ENCODE data around the gene MOB2.
A peak's percentile ranks its signal among the peaks of the same experiment; 100 is the strongest.

MOB2 gene

GRCh38 chr11:1470681-1471611 is 15.6 kb downstream of the MOB2 start:
- no CpG with 5 or more reads among the region's 40 CpGs for WGBS, 2 donors (ENCODE audit: extremely low coverage in 2 of 2, insufficient read length in 2 of 2, insufficient replicate concordance in 1 of 2)
- peaks cover 2% of the 10 kb centered on the region for H3K79me1 ChIP-seq (ENCODE audit: low read depth, low read length)

GRCh38 chr11:1469911-1470680 is 16.5 kb downstream of the MOB2 start:
- Histone ChIP-seq H2BK15ac (ENCODE audit: low read length) (no peak overlapping the region), H3K9ac (ENCODE audit: low read depth, low read length, poor library complexity) (no peak overlapping the region), H3K4ac (ENCODE audit: low read length) (peak overlapping the region; percentile 37), H2BK5ac (ENCODE audit: low read length) (peak overlapping the region; percentile 48), H2AFZ (ENCODE audit: low read length) (no peak overlapping the region), H3K14ac (ENCODE audit: low read length) (peak overlapping the region; percentile 38), H4K8ac (ENCODE audit: low read depth, low read length) (no peak overlapping the region), H2BK120ac (ENCODE audit: low read depth, low read length) (no peak overlapping the region), H3K79me1 (ENCODE audit: low read depth, low read length) (peaks cover 4% of the 10 kb centered on the region), H4K91ac (ENCODE audit: low read depth, low read length, poor library complexity) (no peak overlapping the region), H2BK12ac (ENCODE audit: low read length) (no peak overlapping the region), H3K4me3 (ENCODE audit: low read length in 2 of 2) (no peak overlapping the region), H3K18ac (ENCODE audit: low read length) (peak overlapping the region; percentile 27), H2AK5ac (ENCODE audit: low read depth, low read length) (peak overlapping the region; percentile 46), H3K36me3 (replicated peaks in 1 of 2; ENCODE audit: control insufficient read depth in 2 of 2, insufficient read depth in 2 of 2, low read length in 2 of 2) (peaks cover 3 to 4% of the 10 kb centered on the region in 2 donors), H3K27ac (replicated peaks; ENCODE audit: low read length) (no peak overlapping the region), H3K4me2 (ENCODE audit: insufficient read depth, low read length, poor library complexity, severe bottlenecking) (no peak overlapping the region), H3K9me3 (replicated peaks in 1 of 2; ENCODE audit: control insufficient read depth in 2 of 2, insufficient read depth in 1 of 2, low read depth in 1 of 2, low read length in 2 of 2) (peaks cover 0 to 2% of the 10 kb centered on the region in 2 donors), H3K23ac (ENCODE audit: low read depth, low read length, poor library complexity) (peak overlapping the region; percentile 55), H3K4me1 (ENCODE audit: control insufficient read depth in 2 of 2, insufficient read depth in 1 of 2, low read depth in 1 of 2, low read length in 2 of 2) (peaks cover 0 to 11% of the 10 kb centered on the region in 2 donors), H3K27me3 (ENCODE audit: control insufficient read depth in 3 of 3, insufficient read depth in 3 of 3, low read depth in 1 of 3, low read length in 3 of 3) (no peaks in the 10 kb centered on the region)
- no peak for DNase-seq (ENCODE audit: low spot score)
- no CpG with 5 or more reads among the region's 35 CpGs for WGBS, 2 donors (ENCODE audit: extremely low coverage in 2 of 2, insufficient read length in 2 of 2, insufficient replicate concordance in 1 of 2)

More at GRCh38 chr11:1470681-1471611, 15.6 kb downstream of the MOB2 start:
- Histone ChIP-seq H3K4me3 (ENCODE audit: low read length in 2 of 2) (no peak overlapping the region), H3K9ac (ENCODE audit: low read depth, low read length, poor library complexity) (peak overlapping the region; percentile 21), H3K27ac (replicated peaks; ENCODE audit: low read length) (no peak overlapping the region), H3K4ac (ENCODE audit: low read length) (no peak overlapping the region), H2AK5ac (ENCODE audit: low read depth, low read length) (no peak overlapping the region), H4K8ac (ENCODE audit: low read depth, low read length) (no peak overlapping the region), H3K4me1 (ENCODE audit: control insufficient read depth in 2 of 2, insufficient read depth in 1 of 2, low read depth in 1 of 2, low read length in 2 of 2) (peaks cover 0 to 11% of the 10 kb centered on the region in 2 donors), H3K23ac (ENCODE audit: low read depth, low read length, poor library complexity) (peak overlapping the region; percentile 55), H2BK120ac (ENCODE audit: low read depth, low read length) (no peak overlapping the region), H2BK12ac (ENCODE audit: low read length) (no peak overlapping the region), H3K9me3 (replicated peaks in 1 of 2; ENCODE audit: control insufficient read depth in 2 of 2, insufficient read depth in 1 of 2, low read depth in 1 of 2, low read length in 2 of 2) (no peaks in the 10 kb centered on the region), H2BK15ac (ENCODE audit: low read length) (no peak overlapping the region), H4K91ac (ENCODE audit: low read depth, low read length, poor library complexity) (no peak overlapping the region), H3K27me3 (ENCODE audit: control insufficient read depth in 3 of 3, insufficient read depth in 3 of 3, low read depth in 1 of 3, low read length in 3 of 3) (no peaks in the 10 kb centered on the region), H3K18ac (ENCODE audit: low read length) (no peak overlapping the region), H3K36me3 (replicated peaks in 1 of 2; ENCODE audit: control insufficient read depth in 2 of 2, insufficient read depth in 2 of 2, low read length in 2 of 2) (peaks cover 2 to 8% of the 10 kb centered on the region in 2 donors), H3K4me2 (ENCODE audit: insufficient read depth, low read length, poor library complexity, severe bottlenecking) (no peak overlapping the region), H2BK5ac (ENCODE audit: low read length) (peak overlapping the region; percentile 48), H3K14ac (ENCODE audit: low read length) (peak overlapping the region; percentile 38), H2AFZ (ENCODE audit: low read length) (no peak overlapping the region)
- no peak for DNase-seq (ENCODE audit: low spot score)

GRCh38 chr11:1469287-1469910 is 17.2 kb downstream of the MOB2 start:
- H2BK12ac ChIP-seq (ENCODE audit: low read length), result no peak overlapping the region
- H3K9me3 ChIP-seq (replicated peaks in 1 of 2; ENCODE audit: control insufficient read depth in 2 of 2, insufficient read depth in 1 of 2, low read depth in 1 of 2, low read length in 2 of 2), result peaks cover 0 to 2% of the 10 kb centered on the region in 2 donors
- H3K79me1 ChIP-seq (ENCODE audit: low read depth, low read length), result peaks cover 4% of the 10 kb centered on the region
- no peak overlapping the region for H4K8ac ChIP-seq (ENCODE audit: low read depth, low read length)
- peak overlapping the region; percentile 87 for H3K18ac ChIP-seq (ENCODE audit: low read length)
- peaks cover 0 to 11% of the 10 kb centered on the region in 2 donors for H3K4me1 ChIP-seq (ENCODE audit: control insufficient read depth in 2 of 2, insufficient read depth in 1 of 2, low read depth in 1 of 2, low read length in 2 of 2)
- no peak overlapping the region for H2AFZ ChIP-seq (ENCODE audit: low read length)
- H2BK15ac ChIP-seq (ENCODE audit: low read length), result no peak overlapping the region
- no CpG with 5 or more reads among the region's 19 CpGs for WGBS, 2 donors (ENCODE audit: extremely low coverage in 2 of 2, insufficient read length in 2 of 2, insufficient replicate concordance in 1 of 2)
- H3K9ac ChIP-seq (ENCODE audit: low read depth, low read length, poor library complexity), result peak overlapping the region; percentile 77
- H3K23ac ChIP-seq (ENCODE audit: low read depth, low read length, poor library complexity), result peak overlapping the region; percentile 65
- no peak overlapping the region for H3K4me2 ChIP-seq (ENCODE audit: insufficient read depth, low read length, poor library complexity, severe bottlenecking)
- H3K14ac ChIP-seq (ENCODE audit: low read length), result peak overlapping the region; percentile 89
- H3K36me3 ChIP-seq (replicated peaks in 1 of 2; ENCODE audit: control insufficient read depth in 2 of 2, insufficient read depth in 2 of 2, low read length in 2 of 2), result peaks cover 4% of the 10 kb centered on the region in 2 donors
- no peaks in the 10 kb centered on the region for H3K27me3 ChIP-seq (ENCODE audit: control insufficient read depth in 3 of 3, insufficient read depth in 3 of 3, low read depth in 1 of 3, low read length in 3 of 3)
- no peak for DNase-seq (ENCODE audit: low spot score)
- no peak overlapping the region for H3K4me3 ChIP-seq (ENCODE audit: low read length in 2 of 2)
- no peak overlapping the region for H2BK120ac ChIP-seq (ENCODE audit: low read depth, low read length)
- H2AK5ac ChIP-seq (ENCODE audit: low read depth, low read length), result peak overlapping the region; percentile 75
- no peak overlapping the region for H3K4ac ChIP-seq (ENCODE audit: low read length)
- no peak overlapping the region for H3K27ac ChIP-seq (replicated peaks; ENCODE audit: low read length)
- peak overlapping the region; percentile 48 for H2BK5ac ChIP-seq (ENCODE audit: low read length)
- no peak overlapping the region for H4K91ac ChIP-seq (ENCODE audit: low read depth, low read length, poor library complexity)
